ENCODE results near the gene CAVIN2.

GRCh38 chr2:191802180-191802579 is 44.7 kb downstream of the CAVIN2 start:
- TF ChIP-seq CTCF (IDR thresholded peaks at IDR 0.05; ENCODE audit: poor library complexity, severe bottlenecking) (no peak), MXI1 (conservative IDR thresholded peaks at IDR 0.05; ENCODE audit: poor library complexity, severe bottlenecking) (no peak), POLR2AphosphoS5 (IDR thresholded peaks at IDR 0.05) (no peak), EZH2 (IDR thresholded peaks at IDR 0.05; ENCODE audit: borderline replicate concordance, insufficient read depth, low read length, poor library complexity, severe bottlenecking) (no peak), SMC3 (conservative IDR thresholded peaks at IDR 0.05; ENCODE audit: poor library complexity) (no peak)
